GM19023 (cell line): ENCODE measurements around the gene TTC38.
A peak's percentile ranks its signal among the peaks of the same experiment; 100 is the strongest.

Experiments used
- ATAC-seq: cut with Tn5 transposase; IDR thresholded peaks from one replicate; pipeline ENCODE4 v1.9.1; 2021; ENCODE audit warnings: mild to moderate bottlenecking, moderate library complexity; ENCODE audit not compliant: unreplicated experiment

The TTC38 gene

GRCh38 chr22:46267431-46268279 lies at the start of gene TTC38:
TSS of gene TTC38 (plus strand) at chr22:46268008. CDS start at chr22:46268040, 32 bp downstream.
- peak; percentile 86 for ATAC-seq

- ATAC-seq: no peak
Observed at GRCh38 chr22:46219636-46220035, 48.2 kb upstream of the TTC38 start.

- ATAC-seq: no peak
Observed at GRCh38 chr22:46220921-46221320, 46.9 kb upstream of the TTC38 start.

GRCh38 chr22:46224044-46224897 lies 43.5 kb upstream of the TTC38 start:
- no peak for ATAC-seq

GRCh38 chr22:46224898-46225290 lies 42.9 kb upstream of the TTC38 start:
- no peak for ATAC-seq

- ATAC-seq: no peak
Observed at GRCh38 chr22:46225631-46226030, 42.2 kb upstream of the TTC38 start.

GRCh38 chr22:46226577-46226976 lies 41.2 kb upstream of the TTC38 start:
- no peak for ATAC-seq

- ATAC-seq: no peak
Observed at GRCh38 chr22:46229701-46230100, 38.1 kb upstream of the TTC38 start.

- ATAC-seq: no peak
Observed at GRCh38 chr22:46230262-46230901, 37.4 kb upstream of the TTC38 start.

GRCh38 chr22:46233231-46233630 lies 34.6 kb upstream of the TTC38 start:
- no peak for ATAC-seq

- no peak for ATAC-seq
Observed at GRCh38 chr22:46234969-46235368, 32.8 kb upstream of the TTC38 start.

GRCh38 chr22:46237453-46238124 lies 30.2 kb upstream of the TTC38 start:
- no peak for ATAC-seq

GRCh38 chr22:46238541-46238940 lies 29.3 kb upstream of the TTC38 start:
- no peak for ATAC-seq

- no peak for ATAC-seq
Observed at GRCh38 chr22:46239261-46240048, 28.4 kb upstream of the TTC38 start.

- no peak for ATAC-seq
Observed at GRCh38 chr22:46240073-46240472, 27.7 kb upstream of the TTC38 start.

- ATAC-seq: no peak
Observed at GRCh38 chr22:46240506-46240905, 27.3 kb upstream of the TTC38 start.

GRCh38 chr22:46240907-46241306 lies 26.9 kb upstream of the TTC38 start:
- no peak for ATAC-seq

GRCh38 chr22:46241396-46242007 lies 26.3 kb upstream of the TTC38 start:
- ATAC-seq: no peak

- no peak for ATAC-seq
Observed at GRCh38 chr22:46242076-46242475, 25.7 kb upstream of the TTC38 start.

GRCh38 chr22:46244771-46245170 lies 23.0 kb upstream of the TTC38 start:
- no peak for ATAC-seq
